ENCODE results near the gene ST6GALNAC3.
"Not testable (repeated sequence)": the region's sequence is repeated elsewhere in the genome, so short reads cannot be mapped to it uniquely, and the experiment has no call there.

ST6GALNAC3 gene

DNA sequence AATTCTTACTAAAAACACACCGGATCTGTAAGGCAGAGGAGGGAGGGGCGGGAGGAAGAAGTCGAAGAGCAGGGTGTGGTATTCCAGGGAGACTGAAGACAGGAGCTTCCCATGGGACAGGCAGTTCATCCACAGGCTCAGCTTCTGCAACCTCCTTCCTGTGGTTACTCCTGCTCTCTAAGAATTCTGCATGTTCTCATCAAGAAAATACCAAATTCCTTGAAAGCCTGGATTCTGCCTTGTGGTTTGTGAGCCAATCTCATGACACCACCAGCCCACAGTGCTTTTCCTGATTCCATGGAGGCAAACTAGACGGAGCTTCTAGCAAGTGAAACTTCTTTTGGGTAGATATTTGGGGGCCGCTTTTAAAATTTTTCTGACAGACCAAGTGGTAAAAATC is 1.1 kb upstream of the ST6GALNAC3 start:
- no peak for DNase-seq (ENCODE audit: low read depth in 2 of 2)

DNA sequence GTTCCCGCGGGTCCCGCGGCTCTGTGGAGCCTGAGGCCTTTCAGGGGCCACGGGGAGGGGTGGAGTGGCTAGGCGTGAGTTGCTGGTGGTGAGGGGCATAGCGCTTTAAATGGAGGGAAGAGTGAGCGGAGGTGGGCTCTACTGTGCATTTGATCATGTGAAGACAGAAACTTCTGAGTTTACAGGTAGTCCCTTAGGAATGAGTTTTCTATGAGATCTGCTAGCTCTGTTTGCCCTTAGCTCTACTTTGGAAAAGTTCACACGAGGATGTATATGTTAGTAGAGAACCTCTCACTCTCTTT is 593 bp downstream of the ST6GALNAC3 start:
- DNase-seq (ENCODE audit: low read depth in 2 of 2): no peak

DNA sequence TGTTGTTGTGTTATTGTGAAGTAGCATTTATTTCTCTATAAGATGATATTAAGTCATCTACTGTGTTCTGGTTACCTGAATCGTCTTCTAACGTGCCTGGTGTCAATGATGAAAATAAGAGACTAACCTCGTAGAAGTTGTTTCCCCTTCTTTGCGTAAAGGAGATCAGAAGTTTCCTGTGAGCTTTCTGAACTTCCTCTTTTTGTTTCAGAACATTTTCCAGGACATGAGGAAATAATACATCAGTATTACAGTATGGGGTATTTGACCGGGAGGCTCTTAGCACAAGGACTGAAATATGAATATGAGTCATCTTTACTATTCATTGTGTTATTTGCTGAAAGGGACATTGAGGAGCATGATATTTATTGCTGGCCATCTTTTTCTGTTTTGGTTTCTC is 1.3 kb downstream of the ST6GALNAC3 start:
- no peak for DNase-seq (ENCODE audit: low read depth in 2 of 2)

DNA sequence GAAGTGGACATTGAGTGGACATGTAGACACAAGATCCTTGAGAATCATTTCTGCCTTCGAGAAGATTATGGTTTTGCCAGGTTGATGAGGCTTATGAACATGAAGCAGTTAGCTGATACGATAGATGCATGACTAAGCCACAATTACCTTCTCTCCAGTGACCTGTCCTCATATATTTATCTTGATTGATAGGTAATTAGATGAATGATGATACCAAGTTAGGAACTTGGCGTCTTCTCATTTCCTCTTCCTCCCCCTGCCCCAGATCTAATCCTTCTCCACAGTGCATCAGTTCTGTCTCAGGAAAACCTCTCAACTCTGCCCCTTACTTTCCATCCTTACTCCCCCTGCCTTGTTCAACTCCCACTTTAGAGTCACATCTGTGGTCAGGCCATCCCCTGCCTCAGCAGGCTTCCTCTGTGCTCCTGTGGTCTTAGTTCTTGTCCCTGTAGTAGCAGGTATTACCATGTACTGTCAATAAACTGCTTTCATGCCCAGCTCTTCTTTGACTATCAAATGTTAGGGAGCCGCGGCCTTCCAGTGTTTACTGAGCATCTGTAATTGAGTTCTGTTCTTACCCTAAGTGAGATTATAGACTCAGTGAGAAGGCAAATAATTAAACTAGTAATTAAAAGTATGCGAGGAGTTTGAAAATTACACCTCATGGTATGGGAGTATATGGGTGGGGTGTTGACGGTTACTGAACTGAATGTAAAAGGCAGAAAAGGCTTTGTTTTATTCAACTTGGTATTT is 5.1 kb downstream of the ST6GALNAC3 start:
- no peak for DNase-seq (ENCODE audit: low read depth in 2 of 2)

DNA sequence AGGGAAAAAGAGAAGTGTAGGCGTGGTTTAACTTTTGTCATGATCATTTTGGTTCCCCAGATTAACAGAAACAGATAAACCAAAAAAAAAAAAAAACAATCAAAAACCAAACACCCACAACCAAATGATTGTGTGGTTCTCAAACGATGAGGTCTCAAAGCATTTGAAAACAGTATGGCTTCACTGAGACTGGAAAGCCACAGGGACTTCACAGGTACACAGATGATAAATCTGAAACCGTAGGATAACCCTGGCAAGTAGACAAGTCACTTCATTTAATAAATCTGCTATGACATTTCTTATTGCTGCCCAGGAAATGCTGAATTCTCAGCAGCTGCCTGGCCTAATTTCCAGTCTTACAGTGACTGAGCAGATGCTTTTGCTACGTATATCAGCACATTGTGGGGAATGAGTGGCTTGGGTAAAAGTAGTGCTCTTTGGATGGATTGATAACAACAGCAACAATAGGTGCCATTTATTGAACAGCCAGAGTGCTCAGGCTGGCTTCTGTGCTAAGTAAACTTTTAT is 6.1 kb downstream of the ST6GALNAC3 start:
- DNase-seq (ENCODE audit: low read depth in 2 of 2): no peak

DNA sequence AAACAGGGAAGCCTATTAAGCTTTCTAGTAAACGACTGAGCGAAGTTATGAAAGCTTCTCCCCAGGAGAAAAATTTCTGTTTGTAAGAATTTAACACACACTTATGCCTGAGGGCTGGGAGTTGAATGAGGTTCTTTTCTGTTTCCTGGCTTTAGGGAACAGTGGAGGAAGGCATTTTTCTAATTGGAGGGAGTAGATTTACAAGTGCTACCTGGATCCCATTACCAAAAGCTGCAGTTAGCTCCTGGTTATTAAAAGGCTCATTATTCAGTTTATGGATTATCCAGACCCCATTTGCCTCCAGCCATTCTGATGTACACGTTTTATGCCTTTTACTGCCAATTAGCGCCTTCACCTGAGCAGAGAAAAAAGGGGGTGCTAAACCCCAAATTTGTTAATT is 7.5 kb downstream of the ST6GALNAC3 start:
- no peak for DNase-seq (ENCODE audit: low read depth in 2 of 2)

DNA sequence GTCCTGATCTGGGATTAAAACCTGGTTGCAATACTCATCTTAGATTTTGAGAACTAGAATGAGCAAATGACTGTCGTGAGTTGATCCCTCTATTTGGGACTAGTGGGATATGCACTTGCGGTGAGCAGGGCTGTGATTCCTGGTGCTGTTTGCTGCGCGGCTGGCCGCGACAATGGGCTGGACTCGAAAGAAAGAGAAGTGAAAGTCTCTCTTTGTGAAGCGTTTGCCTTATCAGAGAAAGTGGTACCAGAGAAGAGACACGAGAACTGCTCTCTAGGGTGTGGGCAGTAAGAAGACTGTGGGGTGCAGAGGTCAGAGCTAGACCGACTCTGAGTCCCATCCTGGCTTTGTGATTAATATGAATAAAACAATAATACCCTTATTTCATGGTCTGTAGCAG is 8.6 kb downstream of the ST6GALNAC3 start:
- no peak for DNase-seq (ENCODE audit: low read depth in 2 of 2)

DNA sequence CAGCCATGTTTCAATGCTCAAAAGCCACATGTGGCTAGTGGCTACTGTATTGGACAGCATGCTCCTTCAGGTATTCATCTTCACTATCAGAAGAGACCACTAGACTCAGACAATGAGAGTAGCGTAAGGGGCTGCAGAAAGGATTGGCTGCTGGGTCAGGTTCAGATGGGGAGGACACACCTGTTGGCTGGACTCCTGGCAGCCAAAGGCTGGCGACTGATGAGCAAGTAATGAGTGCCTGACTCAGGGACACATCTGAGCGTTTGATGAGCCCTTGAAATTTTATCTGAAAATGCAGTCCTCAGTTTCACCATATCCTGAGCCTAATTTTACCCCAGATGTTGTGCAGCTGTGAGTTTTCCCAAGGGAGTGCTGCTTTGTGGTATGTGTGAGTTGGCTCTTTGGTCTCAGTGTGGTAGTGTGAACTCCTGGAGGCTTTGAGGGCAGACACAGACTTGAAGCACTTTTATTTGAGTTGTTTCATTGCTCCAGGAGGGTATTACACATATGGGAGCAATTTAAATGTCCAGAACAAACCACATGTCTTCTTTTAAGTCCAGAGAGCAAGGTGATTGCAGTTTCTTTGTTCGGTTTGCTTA is 9.6 kb downstream of the ST6GALNAC3 start:
- DNase-seq (ENCODE audit: low read depth in 2 of 2): no peak

DNA sequence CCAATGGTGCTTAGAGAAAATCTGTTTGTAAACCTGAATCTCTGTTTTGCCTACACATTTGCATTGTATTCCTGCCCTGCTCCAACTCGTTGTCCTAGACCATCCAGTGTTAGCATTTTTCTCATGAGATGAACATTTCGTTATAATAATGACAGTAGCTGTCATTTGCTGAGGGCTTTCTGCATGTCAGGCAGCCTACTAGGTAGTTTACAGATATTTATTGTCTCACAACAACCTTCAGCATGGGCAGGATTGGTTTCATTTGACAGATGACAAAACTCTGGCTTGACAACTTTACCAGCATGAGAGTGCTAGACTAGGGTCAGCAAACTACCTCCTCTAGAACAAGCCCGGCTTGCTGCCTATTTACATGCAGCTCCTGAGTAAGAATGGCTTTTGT is 10.1 kb downstream of the ST6GALNAC3 start:
- DNase-seq (ENCODE audit: low read depth in 2 of 2): no peak

DNA sequence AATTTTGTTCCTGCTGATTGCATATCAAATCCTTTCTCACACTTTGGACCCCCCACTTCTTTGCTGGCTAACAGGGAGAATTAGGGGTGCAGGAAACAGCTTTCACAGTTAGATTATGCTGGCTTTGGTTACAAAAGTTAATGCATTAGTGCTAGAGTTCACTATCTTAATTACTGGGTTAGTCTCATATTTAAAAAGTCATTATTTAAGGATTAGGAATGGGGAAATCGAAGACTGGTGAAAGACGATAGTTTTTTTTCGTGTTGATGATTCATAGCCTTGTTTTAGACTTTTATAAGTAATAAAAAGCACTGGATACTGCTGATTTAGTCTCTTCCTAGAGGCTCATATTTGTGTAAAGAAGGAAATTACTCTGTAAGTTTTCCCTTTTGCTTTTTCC is 11.6 kb downstream of the ST6GALNAC3 start:
- no peak for DNase-seq (ENCODE audit: low read depth in 2 of 2)

DNA sequence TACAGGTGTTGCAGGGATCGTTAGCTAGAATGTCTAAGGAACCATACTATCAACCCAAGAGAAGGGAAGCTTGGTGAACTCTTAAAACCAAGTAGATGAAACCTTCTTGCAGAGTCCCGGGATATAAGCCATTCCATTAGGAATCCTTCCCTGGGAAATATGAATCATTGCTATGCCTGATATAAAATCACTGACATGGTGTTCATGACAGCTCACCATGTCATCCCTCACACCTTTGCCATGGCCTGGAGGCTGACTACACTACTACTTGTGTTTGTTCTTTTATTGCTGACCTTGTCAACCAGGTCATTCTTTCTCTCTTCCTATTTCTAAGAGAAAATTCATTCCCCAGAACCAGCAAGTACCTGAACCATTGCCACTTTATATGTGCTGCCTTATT is 12.1 kb downstream of the ST6GALNAC3 start:
- DNase-seq (ENCODE audit: low read depth in 2 of 2): no peak

DNA sequence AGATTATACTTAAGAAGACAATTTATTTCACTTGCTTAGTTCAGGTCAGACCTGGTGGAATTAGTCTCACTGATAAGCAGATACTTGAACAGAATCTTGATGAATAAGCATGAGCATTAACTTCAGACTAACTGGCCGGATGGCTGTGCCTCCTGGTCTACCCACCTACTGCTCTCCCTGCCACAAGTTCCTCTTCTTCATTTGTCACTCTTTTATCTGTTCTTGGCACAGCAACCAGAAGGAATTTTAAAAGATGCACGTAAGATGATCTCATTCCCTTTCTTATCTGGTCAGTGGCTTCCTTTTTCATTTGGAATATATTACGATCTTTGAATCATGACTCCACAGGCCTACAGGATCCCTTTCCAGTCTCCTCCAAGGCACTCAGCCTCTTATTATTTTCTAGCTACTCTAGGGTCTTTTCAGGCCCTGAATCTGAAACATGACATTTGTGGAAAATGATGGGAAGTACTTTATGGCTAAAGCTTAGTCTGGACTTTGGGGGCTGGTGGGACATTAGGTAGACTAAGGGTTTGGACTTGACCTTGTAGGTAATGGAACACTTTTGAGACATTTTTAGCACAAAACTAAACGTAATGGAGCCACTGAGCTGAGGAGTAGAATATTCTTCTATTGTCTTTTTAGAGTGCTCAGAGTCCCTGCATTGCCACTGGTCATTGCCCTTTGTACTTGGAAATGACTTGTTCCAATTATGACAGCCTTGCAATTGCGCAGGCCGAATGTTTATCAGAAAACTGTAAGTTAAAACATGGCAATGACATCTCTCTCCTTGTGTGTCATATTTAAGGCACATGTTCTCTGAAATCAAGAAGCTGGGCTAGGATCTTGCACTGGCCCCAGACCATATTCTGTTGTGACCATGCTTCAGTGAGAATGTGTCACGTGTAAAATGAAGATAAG is 16.0 kb downstream of the ST6GALNAC3 start:
- no peak for DNase-seq (ENCODE audit: low read depth in 2 of 2)

DNA sequence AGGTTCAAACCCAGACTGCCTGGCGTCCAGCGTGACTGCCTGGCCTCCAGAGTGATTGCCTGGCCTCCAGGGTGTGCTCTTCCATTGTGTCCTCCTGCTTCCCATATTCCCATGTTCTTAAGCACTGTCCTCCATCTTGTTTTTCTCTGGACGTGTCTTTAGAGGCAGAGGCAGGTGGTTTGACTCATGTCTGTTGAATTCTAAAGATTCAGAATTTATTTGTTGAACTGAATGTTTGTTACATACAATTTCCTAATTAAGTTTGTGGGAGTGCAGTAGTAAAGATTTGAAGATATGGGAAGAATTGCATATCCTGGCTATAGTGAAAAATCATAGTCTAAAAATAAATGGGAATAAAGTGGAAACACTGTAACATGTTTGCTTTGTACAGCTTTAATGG is 18.3 kb downstream of the ST6GALNAC3 start:
- no peak for DNase-seq (ENCODE audit: low read depth in 2 of 2)

DNA sequence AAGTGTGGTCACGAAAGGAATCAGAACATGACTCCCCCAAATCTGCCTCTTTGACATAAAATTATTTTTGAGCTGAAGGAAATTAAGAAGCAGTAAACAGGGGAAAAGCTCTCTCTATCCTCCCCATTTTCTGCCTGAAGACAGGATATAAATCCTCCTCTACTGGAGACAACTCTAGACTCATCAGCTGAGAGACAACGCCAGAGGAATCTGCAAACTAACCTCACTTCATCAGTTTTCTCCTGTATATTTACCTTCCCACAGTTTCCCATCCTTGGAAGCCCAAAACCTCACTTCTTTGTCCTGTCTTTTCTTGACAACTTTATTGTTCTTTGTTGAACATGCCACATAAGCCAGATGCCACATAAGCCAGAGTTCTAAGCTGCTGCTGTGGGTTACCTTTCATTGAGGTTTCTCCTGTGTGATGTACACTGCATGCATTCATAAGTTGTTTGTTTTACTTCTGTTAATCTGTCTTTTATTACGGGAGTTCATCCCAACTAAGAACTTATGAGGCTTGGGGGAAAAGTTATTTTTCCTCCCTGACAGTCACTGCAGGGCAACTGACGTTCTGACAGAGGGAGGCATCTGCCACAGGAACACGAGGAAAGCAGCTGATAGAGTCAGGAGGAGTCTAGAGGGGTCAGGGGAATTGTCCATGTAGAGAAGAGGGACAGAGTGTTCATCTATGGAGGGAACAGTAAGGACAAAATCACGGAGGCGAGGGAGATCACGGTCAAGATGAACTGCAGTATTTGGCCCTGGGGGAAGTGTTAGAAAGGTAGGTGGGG is 19.2 kb downstream of the ST6GALNAC3 start:
- DNase-seq (ENCODE audit: low read depth in 2 of 2): no peak

DNA sequence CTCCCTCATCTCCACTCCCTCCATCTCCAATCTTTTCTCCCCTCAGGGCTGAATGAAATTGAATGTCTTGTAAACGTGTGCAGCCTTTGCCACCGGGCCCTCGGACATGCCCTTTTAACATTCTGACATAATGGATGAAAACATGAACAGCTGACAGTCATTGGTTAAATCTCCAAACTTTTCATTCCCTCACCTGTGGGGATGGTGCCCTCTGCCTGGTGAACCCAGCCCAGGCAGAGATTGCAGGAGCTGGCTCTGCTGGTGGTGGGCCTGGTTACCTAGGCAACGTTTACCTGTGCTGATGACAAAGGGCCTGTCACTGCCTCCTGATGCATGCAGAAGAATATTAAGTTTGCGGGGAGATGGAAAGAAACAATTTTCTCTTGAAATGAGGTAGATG is 21.3 kb downstream of the ST6GALNAC3 start:
- no peak for DNase-seq (ENCODE audit: low read depth in 2 of 2)

DNA sequence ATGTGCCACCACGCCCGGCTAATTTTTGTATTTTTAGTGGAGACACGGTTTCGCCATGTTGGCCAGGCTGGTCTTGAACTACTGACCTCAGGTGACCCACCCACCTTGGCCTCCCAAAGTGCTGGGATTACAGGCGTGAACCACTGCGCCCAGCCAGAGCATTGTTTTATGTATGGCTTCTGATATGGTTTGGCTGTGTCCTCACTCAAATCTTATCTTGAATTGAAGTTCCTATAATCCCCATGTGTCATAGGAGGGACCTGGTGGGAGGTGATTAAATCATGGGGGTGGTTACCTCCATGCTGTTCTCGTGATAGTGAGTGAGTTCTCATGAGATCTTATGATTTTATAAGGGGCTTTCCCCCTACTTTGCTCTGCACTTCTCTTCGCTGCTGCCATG is 22.5 kb downstream of the ST6GALNAC3 start:
- DNase-seq (ENCODE audit: low read depth in 2 of 2): not testable (repeated sequence)

DNA sequence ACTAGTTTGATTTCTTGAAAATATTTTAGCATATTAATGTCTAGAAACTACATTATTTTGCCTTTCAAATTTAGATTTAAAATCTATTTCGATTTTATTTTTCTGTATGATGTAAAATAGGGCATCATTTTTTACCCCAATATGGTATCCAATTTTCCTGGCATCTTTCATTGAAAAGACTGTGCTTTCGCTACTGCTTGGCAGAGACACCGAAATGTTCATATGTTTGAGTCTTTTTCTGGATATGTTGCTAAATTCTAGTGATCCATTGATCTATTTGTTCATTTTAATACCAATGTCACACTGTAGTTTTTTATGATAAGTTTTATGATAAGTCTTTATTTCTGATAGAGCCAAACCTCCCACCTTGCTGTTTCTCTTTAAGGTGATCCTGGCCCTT is 24.3 kb downstream of the ST6GALNAC3 start:
- DNase-seq (ENCODE audit: low read depth in 2 of 2): no peak

DNA sequence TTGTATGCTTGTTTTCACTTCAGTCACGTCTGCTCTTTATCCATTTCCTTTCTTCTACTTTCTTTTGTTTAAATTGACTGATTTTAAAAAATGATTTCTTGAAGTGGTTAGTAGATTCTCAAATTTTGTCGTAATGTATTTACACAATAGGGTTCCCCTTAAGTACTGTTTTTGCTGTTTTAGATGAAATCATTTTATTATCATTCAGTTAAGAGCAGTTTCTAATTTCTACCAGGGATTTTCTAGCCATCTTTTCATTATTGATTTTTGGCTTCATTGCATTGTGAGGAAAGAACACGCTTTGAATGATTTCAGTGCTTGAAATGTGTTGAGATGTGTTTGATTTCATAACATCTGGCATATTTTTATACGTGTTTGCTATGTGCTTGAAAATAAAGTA is 27.0 kb downstream of the ST6GALNAC3 start:
- no peak for DNase-seq (ENCODE audit: low read depth in 2 of 2)

DNA sequence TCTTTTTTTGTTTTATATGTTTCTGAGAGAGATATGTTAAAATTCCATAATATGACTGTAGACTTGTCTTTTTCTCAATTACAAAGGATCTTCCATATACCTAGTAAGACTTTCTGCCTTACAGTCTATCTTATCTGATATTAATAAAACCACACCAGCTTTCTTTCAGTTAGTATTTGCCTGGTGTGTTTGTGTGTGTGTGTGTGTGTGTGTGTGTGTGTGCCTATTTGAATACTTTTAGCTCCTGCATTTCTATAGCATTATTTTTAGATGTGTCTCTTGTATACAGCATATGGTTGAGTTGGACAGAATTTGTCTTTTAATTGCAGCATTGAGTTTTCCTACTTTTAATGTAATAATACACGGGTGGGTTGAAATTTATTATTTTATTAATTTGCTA is 27.5 kb downstream of the ST6GALNAC3 start:
- DNase-seq (ENCODE audit: low read depth in 2 of 2): no peak

DNA sequence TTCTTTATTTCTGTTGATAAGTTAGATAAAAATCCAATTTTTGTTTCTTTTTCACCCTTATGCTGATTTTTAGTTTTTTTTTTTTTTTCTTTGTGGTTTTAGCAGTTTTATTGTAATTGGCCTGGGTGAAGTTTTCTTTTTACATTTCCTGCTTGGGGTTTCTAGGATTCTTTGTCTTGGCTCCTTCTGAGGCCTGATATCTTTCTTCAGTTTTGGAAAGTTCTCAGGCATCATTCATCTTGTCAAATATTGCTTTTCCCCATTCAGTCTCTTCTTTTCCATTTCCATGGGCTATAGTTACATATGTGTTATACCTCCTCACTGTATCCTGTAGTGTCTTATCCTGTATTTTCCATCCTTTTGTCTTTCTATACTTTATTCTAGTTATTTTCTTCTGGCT is 28.5 kb downstream of the ST6GALNAC3 start:
- DNase-seq (ENCODE audit: low read depth in 2 of 2): no peak

DNA sequence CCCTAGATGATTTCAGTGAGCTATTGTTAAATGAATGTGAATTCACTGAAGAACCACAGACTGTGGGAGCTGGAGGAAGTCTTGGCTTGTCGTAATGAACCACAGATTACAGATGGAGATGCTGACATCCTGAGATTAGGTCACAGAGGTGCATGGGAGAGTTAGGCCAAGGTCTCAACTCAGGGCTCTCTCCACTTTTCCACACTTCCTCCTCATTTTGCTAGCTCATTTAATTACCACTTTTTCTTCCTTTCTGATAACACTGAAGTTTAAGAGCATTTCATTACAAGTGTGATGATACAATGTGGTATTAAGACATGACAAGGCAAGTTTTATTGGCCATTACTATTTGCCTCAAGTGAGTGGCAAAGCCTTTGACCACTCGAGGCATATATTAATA is 30.8 kb downstream of the ST6GALNAC3 start:
- no peak for DNase-seq (ENCODE audit: low read depth in 2 of 2)

DNA sequence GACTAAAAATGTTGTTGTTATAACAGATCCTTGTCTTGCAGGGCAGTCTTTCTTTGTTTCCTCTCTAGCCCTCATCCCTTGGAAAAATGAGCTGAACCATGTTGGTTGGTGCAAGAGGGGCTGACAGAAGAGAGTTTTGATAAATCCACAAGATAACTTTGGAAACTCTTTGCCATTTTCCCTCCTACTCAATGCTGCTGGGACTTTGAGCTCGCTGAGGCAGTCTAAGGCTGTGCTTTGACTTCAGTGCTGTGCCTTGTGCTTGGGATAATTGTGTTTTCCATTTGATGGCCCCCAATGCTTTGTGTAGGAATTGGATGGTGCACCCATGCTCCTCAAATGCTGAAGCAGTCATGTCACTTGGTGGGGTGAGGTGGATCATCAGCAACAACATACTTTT is 31.7 kb downstream of the ST6GALNAC3 start:
- DNase-seq (ENCODE audit: low read depth in 2 of 2): no peak
